Muscle of leg (tissue), 11 donors: Measurements from ENCODE around the gene C6orf141. TPM values are rescaled to one million over a fixed set of nuclear protein-coding genes. Genes with fewer than 3 reads are reported as not detected.
"Not testable (repeated sequence)": the region's sequence is repeated elsewhere in the genome, so short reads cannot be mapped to it uniquely, and the experiment has no call there.

Source experiments
- DNase-seq: peaks from one replicate; pipeline ENCODE4 v3.0.0; 2013
- H3K27ac ChIP-seq: one replicate; pipeline ENCODE4 v1.5.1; 2013; ENCODE audit warnings: mild to moderate bottlenecking, low read length, control low read depth
- H3K27me3 ChIP-seq: one replicate; pipeline ENCODE4 v1.6.1; 2013; ENCODE audit warnings: low read length; ENCODE audit not compliant: control insufficient read depth, insufficient read depth
- H3K36me3 ChIP-seq: one replicate; pipeline ENCODE4 v1.6.1; 2013; ENCODE audit warnings: low read length; ENCODE audit not compliant: control insufficient read depth, insufficient read depth
- H3K4me1 ChIP-seq: one replicate; pipeline ENCODE4 v1.6.1; 2013; ENCODE audit warnings: low read length; ENCODE audit not compliant: control insufficient read depth, insufficient read depth
- H3K4me3 ChIP-seq: one replicate; pipeline ENCODE4 v1.5.1; 2013; ENCODE audit warnings: low read length, control low read depth
- H3K9me3 ChIP-seq: replicated peaks from 2 replicates; pipeline ENCODE4 v1.6.1; 2013; ENCODE audit warnings: low read depth, low read length; ENCODE audit not compliant: control insufficient read depth
- WGBS: methylation state at CpG from one replicate; pipeline ENCODE4 v1.1.5; 2013; ENCODE audit warnings: missing lambda C conversion rate; ENCODE audit not compliant: insufficient coverage; 5-methylcytosine and 5-hydroxymethylcytosine counted together
- polyA plus RNA-seq, 8 donors: library from polyadenylated mRNA; unstranded; fragments of 120-200 nt; gene quantifications; one replicate each; pipeline versions ENCODE4 v1.2.1 to v1.2.3, GENCODE V29; 2013; ENCODE audit warnings: inconsistent platforms in 1 of 8, low replicate concordance in 1 of 8; ENCODE audit not compliant: insufficient read length in 8 of 8, insufficient read depth in 1 of 8
- total RNA-seq: library from RNA; stranded (reverse); fragments of 120-200 nt; gene quantifications from one replicate; pipeline ENCODE4 v1.2.4, GENCODE V29; 2013

The C6orf141 gene
- total and polyA plus RNA-seq, 9 donors: 1.1 to 3.4 (median 1.7) TPM

- Histone ChIP-seq H3K4me3 (no peak overlapping the region), H3K36me3 (no peaks in the 10 kb centered on the region), H3K27ac (no peak overlapping the region), H3K27me3 (no peaks in the 10 kb centered on the region), H3K9me3 (no peaks in the 10 kb centered on the region), H3K4me1 (no peaks in the 10 kb centered on the region)
- no peak for DNase-seq
- no CpG with 5 or more reads among the region's 6 CpGs for WGBS
These were observed 20.1 kb downstream of the C6orf141 start for GRCh38 chr6:49570474-49571079.

- no CpG with 5 or more reads among the region's 1 CpG for WGBS
- H3K4me1 ChIP-seq: no peaks in the 10 kb centered on the region
- H3K9me3 ChIP-seq: no peaks in the 10 kb centered on the region
- DNase-seq: no peak
- H3K27me3 ChIP-seq: no peaks in the 10 kb centered on the region
- H3K36me3 ChIP-seq: no peaks in the 10 kb centered on the region
- H3K27ac ChIP-seq: no peak overlapping the region
- no peak overlapping the region for H3K4me3 ChIP-seq
These were observed 26.1 kb downstream of the C6orf141 start for GRCh38 chr6:49576618-49577017.

GRCh38 chr6:49579649-49580048 lies 29.2 kb downstream of the C6orf141 start:
- H3K36me3 ChIP-seq: no peaks in the 10 kb centered on the region
- H3K4me1 ChIP-seq: no peaks in the 10 kb centered on the region
- no peaks in the 10 kb centered on the region for H3K9me3 ChIP-seq
- H3K4me3 ChIP-seq: no peak overlapping the region
- no peaks in the 10 kb centered on the region for H3K27me3 ChIP-seq
- DNase-seq: no peak
- no peak overlapping the region for H3K27ac ChIP-seq

GRCh38 chr6:49582529-49582928 lies 32.1 kb downstream of the C6orf141 start:
- no CpG with 5 or more reads among the region's 1 CpG for WGBS
- Histone ChIP-seq H3K4me1 (no peaks in the 10 kb centered on the region), H3K27ac (no peak overlapping the region), H3K9me3 (no peaks in the 10 kb centered on the region), H3K27me3 (no peaks in the 10 kb centered on the region), H3K36me3 (no peaks in the 10 kb centered on the region), H3K4me3 (no peak overlapping the region)
- DNase-seq: no peak

GRCh38 chr6:49587262-49587661 lies 36.8 kb downstream of the C6orf141 start:
- not testable (repeated sequence) for H3K9me3 ChIP-seq, H3K4me3 ChIP-seq, H3K4me1 ChIP-seq, H3K27ac ChIP-seq, DNase-seq, H3K27me3 ChIP-seq, H3K36me3 ChIP-seq
- WGBS: 87% methylated on average over 3 of the region's 5 CpGs

Other genes with a start within 250 kb of the C6orf141 start
- gene MMUT, start 87.4 kb upstream of the C6orf141 start, total RNA-seq: 15.0 TPM
- 10 to 100 TPM; 17.5 to 24.9 (median 19.5) TPM for gene MMUT, start 87.4 kb upstream of the C6orf141 start, polyA plus RNA-seq
- gene CENPQ, start 87.3 kb upstream of the C6orf141 start, total RNA-seq: 6.3 TPM
- gene CENPQ, start 87.3 kb upstream of the C6orf141 start, polyA plus RNA-seq: 10 to 100 TPM in 2 of 8 donors, 1 to 10 TPM in 6; 6.4 to 10.6 (median 8.2) TPM
- not detected for gene GLYATL3, start 50.7 kb upstream of the C6orf141 start, total RNA-seq
- under 1 TPM in 1 of 8 donors, not detected in 7; 0.11 TPM for gene GLYATL3, start 50.7 kb upstream of the C6orf141 start, polyA plus RNA-seq
- gene RHAG, start 86.2 kb downstream of the C6orf141 start, total RNA-seq: 0.35 TPM
- gene RHAG, start 86.2 kb downstream of the C6orf141 start, polyA plus RNA-seq: 1 to 10 TPM in 3 of 8 donors, under 1 TPM in 5; 0.20 to 1.5 (median 0.96) TPM
- not detected for gene CRISP2, start 162.9 kb downstream of the C6orf141 start, total RNA-seq
- gene CRISP2, start 162.9 kb downstream of the C6orf141 start, polyA plus RNA-seq: not detected
- 0.04 TPM for gene CRISP3, start 193.7 kb downstream of the C6orf141 start, total RNA-seq
- under 1 TPM in 7 of 8 donors, not detected in 1; 0.12 to 0.43 (median 0.28) TPM for gene CRISP3, start 193.7 kb downstream of the C6orf141 start, polyA plus RNA-seq
- gene PGK2, start 236.6 kb downstream of the C6orf141 start, total RNA-seq: not detected
- gene PGK2, start 236.6 kb downstream of the C6orf141 start, polyA plus RNA-seq: not detected